ENCODE measurements around the gene ZSWIM8.

DNA sequence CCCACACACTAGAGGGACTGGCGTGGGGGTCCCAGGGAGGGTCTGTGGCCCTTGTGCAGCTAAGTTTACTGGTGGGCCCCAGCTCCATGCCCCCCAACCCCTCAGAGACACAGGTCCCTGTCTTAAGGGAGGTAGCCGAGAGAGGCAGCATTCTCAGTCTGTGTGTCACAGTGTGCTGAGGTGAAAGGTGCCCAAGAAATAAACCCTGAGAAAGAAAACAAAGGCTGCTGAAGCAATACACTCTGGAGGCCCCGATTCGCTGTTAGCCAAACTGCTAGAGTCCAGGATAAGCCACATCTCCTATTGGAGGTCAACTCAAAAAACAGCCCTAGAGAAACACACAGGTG lies 54.6 kb downstream of the ZSWIM8 start:
- TF ChIP-seq, protein P1, sequence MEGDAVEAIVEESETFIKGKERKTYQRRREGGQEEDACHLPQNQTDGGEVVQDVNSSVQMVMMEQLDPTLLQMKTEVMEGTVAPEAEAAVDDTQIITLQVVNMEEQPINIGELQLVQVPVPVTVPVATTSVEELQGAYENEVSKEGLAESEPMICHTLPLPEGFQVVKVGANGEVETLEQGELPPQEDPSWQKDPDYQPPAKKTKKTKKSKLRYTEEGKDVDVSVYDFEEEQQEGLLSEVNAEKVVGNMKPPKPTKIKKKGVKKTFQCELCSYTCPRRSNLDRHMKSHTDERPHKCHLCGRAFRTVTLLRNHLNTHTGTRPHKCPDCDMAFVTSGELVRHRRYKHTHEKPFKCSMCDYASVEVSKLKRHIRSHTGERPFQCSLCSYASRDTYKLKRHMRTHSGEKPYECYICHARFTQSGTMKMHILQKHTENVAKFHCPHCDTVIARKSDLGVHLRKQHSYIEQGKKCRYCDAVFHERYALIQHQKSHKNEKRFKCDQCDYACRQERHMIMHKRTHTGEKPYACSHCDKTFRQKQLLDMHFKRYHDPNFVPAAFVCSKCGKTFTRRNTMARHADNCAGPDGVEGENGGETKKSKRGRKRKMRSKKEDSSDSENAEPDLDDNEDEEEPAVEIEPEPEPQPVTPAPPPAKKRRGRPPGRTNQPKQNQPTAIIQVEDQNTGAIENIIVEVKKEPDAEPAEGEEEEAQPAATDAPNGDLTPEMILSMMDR (IDR thresholded peaks at IDR 0.05), result no peak
- TF ChIP-seq POLR2A (IDR thresholded peaks at IDR 0.05), result no peak
